Measurements from ENCODE around the gene PKDREJ.

PKDREJ gene

GRCh38 chr22:46262449-46263215, 511 bp downstream of the PKDREJ start:
- H3K9me3 ChIP-seq (ENCODE audit: low read length) = peaks cover 7% of the 10 kb centered on the region; the same call in 1 of the 2 replicates
- no peaks in the 10 kb centered on the region for H3F3A ChIP-seq (ENCODE audit: insufficient read depth, low read length)
- no peak overlapping the region for H3K4me2 ChIP-seq (ENCODE audit: low read length)
- no peaks in the 10 kb centered on the region; the same call in 1 of the 2 replicates for H3K36me3 ChIP-seq (ENCODE audit: insufficient read depth, low read length)
- H3K27me3 ChIP-seq (ENCODE audit: insufficient read depth, low read length) = peaks cover under 1% of the 10 kb centered on the region; the same call in 1 of the 2 replicates
- H3K4me3 ChIP-seq (ENCODE audit: low read depth, low read length, poor library complexity, severe bottlenecking) = no peak overlapping the region
- H3K9me2 ChIP-seq (ENCODE audit: low read depth, low read length) = no peaks in the 10 kb centered on the region
- H3K79me2 ChIP-seq (ENCODE audit: insufficient read depth, low read length) = no peaks in the 10 kb centered on the region
- no peak overlapping the region for H3K9ac ChIP-seq (ENCODE audit: low read length)
- no peaks in the 10 kb centered on the region for H4K20me1 ChIP-seq (ENCODE audit: insufficient read depth, low read length)
- H3K27ac ChIP-seq (ENCODE audit: low read depth, low read length, poor library complexity, severe bottlenecking) = no peak overlapping the region
- H2AFZ ChIP-seq (ENCODE audit: low read length) = no peak overlapping the region
- H3K4me1 ChIP-seq (ENCODE audit: insufficient read depth, low read length, severe bottlenecking) = no peaks in the 10 kb centered on the region
- TF ChIP-seq EZH2 (IDR thresholded peaks at IDR 0.05; ENCODE audit: borderline replicate concordance, low read length) (no peak), CTCF (IDR thresholded peaks at IDR 0.05; ENCODE audit: low read length) (no peak)

GRCh38 chr22:46260038-46260437, 3.1 kb downstream of the PKDREJ start:
- no peak overlapping the region for H2AFZ ChIP-seq (ENCODE audit: low read length)
- H3K36me3 ChIP-seq (ENCODE audit: insufficient read depth, low read length) = no peaks in the 10 kb centered on the region; the same call in 1 of the 2 replicates
- peaks cover 13% of the 10 kb centered on the region; the same call in 1 of the 2 replicates for H3K27me3 ChIP-seq (ENCODE audit: insufficient read depth, low read length)
- H3K27ac ChIP-seq (ENCODE audit: low read depth, low read length, poor library complexity, severe bottlenecking) = no peak overlapping the region
- H3K4me3 ChIP-seq (ENCODE audit: low read depth, low read length, poor library complexity, severe bottlenecking) = no peak overlapping the region
- no peaks in the 10 kb centered on the region for H3F3A ChIP-seq (ENCODE audit: insufficient read depth, low read length)
- no peak overlapping the region for H3K4me2 ChIP-seq (ENCODE audit: low read length)
- H3K9me2 ChIP-seq (ENCODE audit: low read depth, low read length) = no peaks in the 10 kb centered on the region
- H3K9ac ChIP-seq (ENCODE audit: low read length) = no peak overlapping the region
- H3K79me2 ChIP-seq (ENCODE audit: insufficient read depth, low read length) = no peaks in the 10 kb centered on the region
- no peaks in the 10 kb centered on the region for H4K20me1 ChIP-seq (ENCODE audit: insufficient read depth, low read length)
- H3K4me1 ChIP-seq (ENCODE audit: insufficient read depth, low read length, severe bottlenecking) = no peaks in the 10 kb centered on the region
- H3K9me3 ChIP-seq (ENCODE audit: low read length) = no peaks in the 10 kb centered on the region; the same call in 1 of the 2 replicates
- TF ChIP-seq CTCF (IDR thresholded peaks at IDR 0.05; ENCODE audit: low read length) = no peak
- TF ChIP-seq EZH2 (IDR thresholded peaks at IDR 0.05; ENCODE audit: borderline replicate concordance, low read length) = no peak

- Histone ChIP-seq H3K9me3 (ENCODE audit: low read length) (no peaks in the 10 kb centered on the region; the same call in 1 of the 2 replicates), H3K79me2 (ENCODE audit: insufficient read depth, low read length) (no peaks in the 10 kb centered on the region), H3K27me3 (ENCODE audit: insufficient read depth, low read length) (0 out of 2 replicates have a peak, but pooled peaks cover 13% of the 10 kb centered on the region), H3K9ac (ENCODE audit: low read length) (no peak overlapping the region), H3F3A (ENCODE audit: insufficient read depth, low read length) (no peaks in the 10 kb centered on the region), H3K9me2 (ENCODE audit: low read depth, low read length) (no peaks in the 10 kb centered on the region), H3K4me2 (ENCODE audit: low read length) (no peak overlapping the region), H3K4me3 (ENCODE audit: low read depth, low read length, poor library complexity, severe bottlenecking) (no peak overlapping the region), H2AFZ (ENCODE audit: low read length) (no peak overlapping the region), H4K20me1 (ENCODE audit: insufficient read depth, low read length) (no peaks in the 10 kb centered on the region), H3K4me1 (ENCODE audit: insufficient read depth, low read length, severe bottlenecking) (no peaks in the 10 kb centered on the region), H3K27ac (ENCODE audit: low read depth, low read length, poor library complexity, severe bottlenecking) (no peak overlapping the region), H3K36me3 (ENCODE audit: insufficient read depth, low read length) (no peaks in the 10 kb centered on the region)
- TF ChIP-seq EZH2 (IDR thresholded peaks at IDR 0.05; ENCODE audit: borderline replicate concordance, low read length) = no peak
- TF ChIP-seq CTCF (IDR thresholded peaks at IDR 0.05; ENCODE audit: low read length) = no peak
Measured at GRCh38 chr22:46259374-46259773, 3.8 kb downstream of the PKDREJ start.

Measured in OCI-LY1 (cell line).